GM12864 (cell line): Measurements from ENCODE around the gene NOL7.
A peak's percentile ranks its signal among the peaks of the same experiment; 100 is the strongest.

Source experiments
- DNase-seq: peaks from one replicate; pipeline ENCODE4 v3.0.0-alpha.2; 2011; ENCODE audit warnings: low read depth
- H3K4me3 ChIP-seq: 2 replicates; pipeline ENCODE4 v1.5.1; 2011; ENCODE audit warnings: mild to moderate bottlenecking, low read depth, low read length, control low read depth
- TF ChIP-seq, protein P1 (sequence below): IDR thresholded peaks from 2 replicates; pipeline ENCODE4 v1.5.1; 2011; ENCODE audit warnings: low read depth, mild to moderate bottlenecking, moderate library complexity, low read length, control low read depth, inconsistent platforms; ENCODE audit errors: missing control alignments

NOL7 gene

DNA sequence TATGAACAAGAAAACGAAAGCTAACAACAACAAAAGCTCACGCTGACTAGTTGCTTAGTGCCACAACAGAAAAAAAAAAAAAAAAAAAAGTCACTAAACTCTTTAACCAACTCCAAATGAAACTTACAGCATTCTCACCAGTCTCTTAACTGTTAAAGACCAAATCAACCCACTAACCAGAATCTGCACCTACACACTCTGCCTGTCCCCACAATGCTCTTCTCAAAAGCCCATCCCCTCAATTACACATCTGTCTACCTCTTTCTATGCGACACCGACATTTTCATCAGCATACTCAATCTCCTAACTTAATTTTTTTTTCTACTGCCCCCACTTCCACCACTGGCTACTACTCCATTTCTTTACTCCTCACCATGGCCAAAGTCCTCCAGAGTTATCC lies 34.3 kb downstream of the NOL7 start:
- TF ChIP-seq, protein P1, sequence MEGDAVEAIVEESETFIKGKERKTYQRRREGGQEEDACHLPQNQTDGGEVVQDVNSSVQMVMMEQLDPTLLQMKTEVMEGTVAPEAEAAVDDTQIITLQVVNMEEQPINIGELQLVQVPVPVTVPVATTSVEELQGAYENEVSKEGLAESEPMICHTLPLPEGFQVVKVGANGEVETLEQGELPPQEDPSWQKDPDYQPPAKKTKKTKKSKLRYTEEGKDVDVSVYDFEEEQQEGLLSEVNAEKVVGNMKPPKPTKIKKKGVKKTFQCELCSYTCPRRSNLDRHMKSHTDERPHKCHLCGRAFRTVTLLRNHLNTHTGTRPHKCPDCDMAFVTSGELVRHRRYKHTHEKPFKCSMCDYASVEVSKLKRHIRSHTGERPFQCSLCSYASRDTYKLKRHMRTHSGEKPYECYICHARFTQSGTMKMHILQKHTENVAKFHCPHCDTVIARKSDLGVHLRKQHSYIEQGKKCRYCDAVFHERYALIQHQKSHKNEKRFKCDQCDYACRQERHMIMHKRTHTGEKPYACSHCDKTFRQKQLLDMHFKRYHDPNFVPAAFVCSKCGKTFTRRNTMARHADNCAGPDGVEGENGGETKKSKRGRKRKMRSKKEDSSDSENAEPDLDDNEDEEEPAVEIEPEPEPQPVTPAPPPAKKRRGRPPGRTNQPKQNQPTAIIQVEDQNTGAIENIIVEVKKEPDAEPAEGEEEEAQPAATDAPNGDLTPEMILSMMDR: no peak
- no peak overlapping the region for H3K4me3 ChIP-seq
- DNase-seq: no peak

DNA sequence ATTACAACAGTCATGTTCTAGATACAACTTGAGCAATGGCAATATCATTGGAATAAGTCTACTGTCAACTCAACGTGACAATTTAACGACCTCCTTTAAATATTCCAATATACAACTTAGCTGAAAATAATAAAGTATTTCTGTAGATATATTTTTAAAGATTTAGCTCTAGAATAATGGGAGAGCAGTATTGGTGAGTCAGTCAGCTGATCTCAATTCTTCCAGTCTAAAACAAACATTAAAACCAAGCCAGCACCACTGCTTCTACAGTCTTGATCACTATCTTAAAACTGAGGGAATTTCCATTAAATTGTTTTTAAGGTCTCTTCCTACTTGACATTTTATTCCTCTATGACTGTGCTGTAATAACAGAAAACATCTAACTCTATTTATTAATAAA lies 38.2 kb downstream of the NOL7 start:
- DNase-seq: no peak
- TF ChIP-seq, protein P1: no peak
- no peak overlapping the region for H3K4me3 ChIP-seq

DNA sequence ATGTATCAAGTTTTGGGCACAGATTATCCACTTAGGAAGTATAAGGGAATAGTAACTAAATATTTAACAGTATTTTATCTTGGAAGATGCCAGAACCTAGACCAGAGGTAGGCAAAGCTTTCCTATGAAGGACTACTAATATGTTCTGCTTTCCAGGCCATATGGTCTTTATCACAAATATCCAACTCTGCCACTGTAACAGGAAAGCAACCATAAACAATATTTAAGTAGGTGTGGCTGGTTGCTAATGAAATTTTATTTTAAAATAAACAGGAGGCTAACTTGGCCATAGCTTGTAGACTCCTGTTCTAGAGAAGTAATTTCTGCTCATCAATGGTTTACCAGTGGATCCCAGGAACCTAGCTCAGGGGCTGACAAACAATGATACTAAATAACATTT lies 39.4 kb downstream of the NOL7 start:
- no peak for DNase-seq
- TF ChIP-seq, protein P1: no peak
- no peak overlapping the region for H3K4me3 ChIP-seq

GRCh38 chr6:13655700-13656099 lies 40.6 kb downstream of the NOL7 start:
- TF ChIP-seq, protein P1: no peak
- peak; percentile 8 for DNase-seq

GRCh38 chr6:13660273-13660672 lies 45.1 kb downstream of the NOL7 start:
- DNase-seq: no peak
- TF ChIP-seq, protein P1: no peak
- no peak overlapping the region for H3K4me3 ChIP-seq

More at GRCh38 chr6:13655700-13656099, 40.6 kb downstream of the NOL7 start:
- no peak overlapping the region for H3K4me3 ChIP-seq

GRCh38 chr6:13660893-13661292 lies 45.8 kb downstream of the NOL7 start:
- TF ChIP-seq, protein P1: no peak
- DNase-seq: no peak
- no peak overlapping the region for H3K4me3 ChIP-seq

DNA sequence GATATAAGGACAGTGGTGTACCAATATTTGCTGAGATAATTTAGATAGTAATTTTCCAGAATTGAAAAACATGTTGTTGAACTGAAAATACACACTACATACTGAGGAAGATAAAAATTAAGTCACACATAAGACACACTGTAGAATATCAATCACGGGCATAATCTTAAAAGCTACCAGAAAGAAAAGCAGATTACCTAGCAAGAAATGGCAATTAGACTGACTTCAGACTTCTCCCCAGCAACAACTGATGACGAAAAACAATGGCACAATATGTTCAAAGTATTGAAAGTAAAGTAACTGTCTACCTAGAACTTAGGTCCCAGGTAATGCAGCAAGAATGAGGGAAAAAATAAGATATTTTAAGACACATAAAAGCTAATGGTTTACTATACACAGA lies 46.5 kb downstream of the NOL7 start:
- DNase-seq: no peak

More for the DNA sequence above, 46.5 kb downstream of the NOL7 start:
- TF ChIP-seq, protein P1: no peak
- H3K4me3 ChIP-seq: no peak overlapping the region
